HG03469 (cell line): ENCODE measurements around the gene CYTH1.

ENCODE experiments used
- ATAC-seq: cut with Tn5 transposase; IDR thresholded peaks from one replicate; pipeline ENCODE4 v1.9.1; 2021; ENCODE audit warnings: mild to moderate bottlenecking, moderate library complexity, moderate number of reproducible peaks; ENCODE audit not compliant: unreplicated experiment

The CYTH1 gene

DNA sequence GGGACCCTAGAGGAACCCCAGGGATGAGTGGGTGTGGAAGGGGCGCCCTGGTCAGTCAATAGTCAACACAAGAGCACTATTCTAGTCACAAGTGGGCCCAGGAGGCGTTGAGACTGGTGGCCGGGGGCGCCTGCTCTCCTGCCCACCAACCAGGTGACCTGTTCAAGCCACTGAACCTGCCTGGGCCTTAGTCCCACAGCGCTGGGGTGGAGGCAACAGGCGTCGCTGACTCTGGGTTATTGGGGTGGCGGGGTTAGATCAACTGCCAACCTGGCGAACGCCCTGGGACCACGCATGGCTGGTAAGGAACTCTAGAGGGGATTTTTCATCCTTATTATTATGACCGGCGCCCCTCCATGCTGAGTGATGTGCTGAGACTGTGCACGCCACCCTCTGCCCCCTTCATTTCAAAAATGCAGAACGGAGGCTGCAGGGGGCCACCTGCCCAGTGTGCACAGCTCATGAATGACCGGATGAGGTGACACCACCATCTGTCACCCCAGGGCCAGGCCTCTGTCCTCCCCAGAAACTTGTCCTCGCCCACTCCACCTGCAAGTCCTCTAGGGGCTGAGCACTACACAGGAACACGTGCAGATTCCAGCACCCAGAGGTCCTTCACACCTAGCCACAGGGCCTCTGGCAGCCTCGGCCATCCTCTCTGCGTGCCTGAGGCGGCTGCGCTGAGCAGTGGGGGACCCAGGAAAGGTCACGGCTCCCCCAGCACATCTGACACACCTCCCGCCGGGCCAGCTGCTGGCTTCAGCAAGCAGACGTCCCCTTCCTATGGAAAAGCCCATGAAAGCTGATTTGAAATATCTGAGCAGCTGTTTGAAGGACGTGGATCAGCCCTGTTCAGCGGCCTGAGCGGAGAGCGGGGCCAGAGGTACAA, 153.3 kb downstream of the CYTH1 start:
- no peak for ATAC-seq

DNA sequence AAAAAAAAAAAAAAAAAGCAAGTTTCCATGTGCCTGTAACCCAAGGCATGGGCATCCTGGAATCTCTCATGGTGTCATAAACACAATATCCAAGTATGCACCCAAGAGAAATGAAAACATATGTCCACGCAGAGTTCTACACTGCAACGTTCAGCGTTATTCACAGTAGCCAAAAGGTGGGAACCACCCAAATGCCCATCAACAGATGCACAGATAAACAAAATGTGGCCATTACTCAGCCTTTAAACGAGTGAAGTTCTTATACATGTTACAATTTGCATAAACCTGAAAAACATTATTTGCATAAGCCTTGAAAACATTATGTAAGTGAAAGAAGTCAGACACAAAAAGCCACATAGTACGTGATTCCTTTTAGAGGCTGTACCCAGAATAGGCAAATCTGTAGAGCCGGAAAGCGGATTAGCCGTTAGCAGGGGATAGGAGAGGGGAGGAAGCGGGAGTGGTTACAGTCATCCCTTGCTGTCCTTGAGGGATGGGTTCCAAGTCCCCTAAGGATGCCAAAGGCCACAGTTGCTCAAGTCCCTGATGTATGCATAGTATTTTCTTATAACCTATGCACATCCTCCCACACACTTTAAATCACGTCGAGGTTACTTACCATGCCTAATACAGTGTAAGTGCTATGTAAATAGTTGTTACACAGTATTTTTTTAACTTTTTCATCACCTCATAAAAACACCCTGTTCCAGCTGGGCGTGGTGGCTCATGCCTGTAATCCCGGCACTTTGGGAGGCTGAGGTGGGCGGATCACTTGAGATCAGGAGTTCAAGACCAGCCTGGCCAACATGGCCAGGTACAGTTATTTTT, 157.5 kb downstream of the CYTH1 start:
- ATAC-seq: no peak
